HG03521 (cell line): Measurements from ENCODE around the gene STAMBPL1.
"Not testable (repeated sequence)": the region's sequence is repeated elsewhere in the genome, so short reads cannot be mapped to it uniquely, and the experiment has no call there.

Experiments used
- ATAC-seq: cut with Tn5 transposase; IDR thresholded peaks from one replicate; pipeline ENCODE4 v1.9.1; 2021; ENCODE audit warnings: mild to moderate bottlenecking, moderate library complexity; ENCODE audit not compliant: unreplicated experiment

Gene STAMBPL1

GRCh38 chr10:88854684-88855083 is 25.4 kb upstream of the STAMBPL1 start:
- no peak for ATAC-seq

DNA sequence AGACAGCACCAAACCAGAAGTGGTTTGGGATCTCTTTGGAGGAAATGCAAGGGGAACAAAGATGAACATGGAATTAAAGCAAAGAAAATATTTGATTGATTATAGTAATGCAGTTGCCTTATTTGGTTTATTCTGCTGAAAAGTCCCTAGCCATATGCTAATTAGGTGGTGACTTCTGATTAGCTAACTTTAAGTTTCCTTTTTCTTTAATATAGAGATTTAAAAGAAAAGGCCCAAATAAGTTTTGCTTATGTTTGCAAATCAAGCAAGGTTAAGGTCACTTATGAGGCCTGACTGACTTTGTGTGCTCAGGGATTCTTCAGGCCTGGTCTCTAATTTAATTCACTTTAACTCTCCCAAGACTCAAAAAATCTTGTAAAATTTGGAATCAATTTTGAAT is 22.2 kb upstream of the STAMBPL1 start:
- ATAC-seq = no peak

- no peak for ATAC-seq
These were observed 21.6 kb upstream of the STAMBPL1 start for GRCh38 chr10:88858491-88858890.

DNA sequence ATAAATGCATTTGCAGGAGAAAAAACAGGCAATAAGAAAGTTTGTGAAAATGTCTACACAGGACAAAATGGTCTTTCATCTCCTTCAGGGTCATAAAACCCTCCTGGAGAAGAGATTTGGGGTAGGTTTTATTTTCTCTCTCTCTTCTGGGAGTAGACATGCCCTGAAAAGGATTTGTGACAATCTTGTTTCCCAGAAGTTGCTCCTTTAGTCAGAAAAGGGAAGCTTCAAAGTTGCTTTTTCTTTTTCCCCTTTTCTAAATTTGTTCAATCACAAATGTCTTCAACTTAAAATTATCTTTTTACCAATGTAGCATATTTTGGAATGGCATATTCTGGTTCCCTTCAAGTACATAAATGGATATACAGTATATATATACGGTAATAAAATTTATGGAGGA is 19.0 kb upstream of the STAMBPL1 start:
- ATAC-seq = no peak

DNA sequence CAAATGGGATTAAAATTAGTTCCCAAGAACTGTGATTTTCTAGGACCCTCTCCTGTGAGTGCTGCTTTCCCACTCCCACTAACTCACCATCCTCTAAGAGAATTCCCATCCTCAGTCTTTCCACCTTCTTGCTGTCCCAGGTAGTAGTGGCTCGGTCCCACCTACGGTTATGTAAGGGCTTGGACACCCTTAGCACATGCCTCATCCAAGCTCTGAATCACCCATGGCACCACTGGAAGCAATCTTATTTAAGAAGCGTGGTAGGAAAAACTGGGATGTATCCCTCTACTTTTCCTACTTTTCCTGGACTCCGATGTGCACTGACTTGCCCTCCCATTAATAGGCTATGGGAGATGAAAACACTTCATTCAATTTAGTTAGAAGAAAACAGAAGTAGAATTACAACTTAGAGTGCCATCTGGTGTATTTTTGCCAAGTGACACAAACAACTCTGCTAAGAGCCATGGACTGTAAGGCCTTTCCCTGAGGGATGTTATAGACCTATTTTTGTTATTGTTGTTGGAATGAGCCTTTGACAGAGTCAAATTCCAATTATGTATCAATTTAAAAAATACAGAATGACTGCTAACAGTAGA is 14.7 kb upstream of the STAMBPL1 start:
- ATAC-seq = no peak

DNA sequence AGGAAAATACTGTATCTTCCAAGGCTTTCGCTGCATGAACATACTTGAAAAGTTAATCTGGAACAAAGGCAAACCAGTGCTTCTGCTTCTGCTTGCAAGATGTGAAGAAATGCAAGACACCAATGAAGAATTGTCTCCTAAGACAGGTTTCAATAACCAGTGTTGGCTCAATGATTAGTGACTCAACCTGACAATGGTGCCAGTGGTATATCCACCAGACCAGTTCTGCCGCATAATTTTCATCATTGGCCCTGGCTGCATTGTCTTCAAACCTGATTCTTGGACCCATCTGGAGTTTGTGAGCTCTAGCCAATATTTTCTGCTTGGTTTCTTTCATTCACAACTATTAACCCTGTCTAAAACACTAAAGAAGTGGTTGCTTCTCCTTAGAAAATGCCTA is 13.6 kb upstream of the STAMBPL1 start:
- no peak for ATAC-seq

GRCh38 chr10:88870089-88870488 is 10.0 kb upstream of the STAMBPL1 start:
- ATAC-seq = no peak

DNA sequence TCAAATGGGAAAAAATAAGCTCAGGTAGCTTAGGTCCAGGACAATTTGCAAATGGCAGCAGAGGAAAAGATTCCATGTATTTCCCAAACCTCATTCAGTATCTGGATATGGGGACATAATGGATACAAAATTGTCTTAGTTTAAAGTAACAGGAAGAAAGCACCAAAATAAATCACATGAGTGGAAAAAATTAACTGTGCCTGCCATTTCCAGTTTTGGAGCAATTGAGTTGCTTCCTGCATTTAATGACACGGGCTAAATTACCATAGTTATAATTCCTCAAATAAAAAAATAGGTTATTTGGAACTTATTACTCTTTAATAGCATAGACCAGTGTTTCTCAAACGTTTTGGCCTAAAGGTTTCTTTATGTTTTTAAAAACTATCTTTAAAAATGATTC is 6.3 kb upstream of the STAMBPL1 start:
- no peak for ATAC-seq

DNA sequence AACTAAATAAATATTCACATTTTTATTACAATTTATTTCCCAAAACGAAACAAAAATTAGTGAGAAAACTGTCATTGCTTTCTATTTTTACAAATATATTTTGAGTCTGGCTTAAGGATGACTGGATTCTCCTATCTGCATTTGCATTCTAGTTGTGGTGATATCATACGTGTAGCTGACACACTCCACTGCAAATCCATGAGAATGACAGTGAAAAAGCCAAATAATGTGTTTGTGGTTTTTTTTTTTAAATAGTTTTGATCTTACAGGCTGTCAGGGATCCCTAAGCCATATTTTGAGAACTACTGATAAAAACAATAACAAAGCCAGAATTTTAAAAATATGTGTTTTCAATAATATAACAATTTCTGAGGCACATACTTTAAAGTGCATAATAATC is 5.8 kb upstream of the STAMBPL1 start:
- no peak for ATAC-seq

- no peak for ATAC-seq
These were observed 5.0 kb upstream of the STAMBPL1 start for GRCh38 chr10:88875081-88875480.

DNA sequence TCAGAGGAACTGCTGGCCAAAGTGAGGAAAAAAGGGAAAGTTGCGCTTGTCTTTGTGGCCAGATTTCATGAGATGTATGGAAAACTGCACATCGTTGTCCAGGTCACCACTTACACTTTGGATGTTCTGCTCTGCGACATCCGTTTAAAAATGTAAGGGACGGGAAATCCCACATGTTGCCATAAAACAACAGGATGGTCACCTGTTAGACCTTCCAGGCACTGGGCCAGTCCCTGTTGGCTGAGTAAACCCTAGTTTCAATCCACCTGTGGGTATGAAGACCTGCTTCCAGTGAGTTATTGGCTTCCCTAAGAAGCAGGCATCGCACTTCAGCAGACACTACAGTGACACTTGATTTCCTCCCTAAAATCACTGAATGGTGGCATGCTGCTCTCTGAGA is 2.7 kb upstream of the STAMBPL1 start:
- ATAC-seq = no peak

- peak; percentile 68 for ATAC-seq
These were observed 434 bp downstream of the STAMBPL1 start for GRCh38 chr10:88880282-88881076.

- ATAC-seq = no peak
These were observed 1.3 kb downstream of the STAMBPL1 start for GRCh38 chr10:88881320-88881719.

- no peak for ATAC-seq
These were observed 2.0 kb downstream of the STAMBPL1 start for GRCh38 chr10:88881922-88882645.

- not testable (repeated sequence) for ATAC-seq
These were observed 2.8 kb downstream of the STAMBPL1 start for GRCh38 chr10:88882646-88883447.

GRCh38 chr10:88883448-88883809 is 3.4 kb downstream of the STAMBPL1 start:
- no peak for ATAC-seq

GRCh38 chr10:88886557-88886956 is 6.5 kb downstream of the STAMBPL1 start:
- no peak for ATAC-seq

- ATAC-seq = no peak
These were observed 8.9 kb downstream of the STAMBPL1 start for GRCh38 chr10:88888810-88889445.

DNA sequence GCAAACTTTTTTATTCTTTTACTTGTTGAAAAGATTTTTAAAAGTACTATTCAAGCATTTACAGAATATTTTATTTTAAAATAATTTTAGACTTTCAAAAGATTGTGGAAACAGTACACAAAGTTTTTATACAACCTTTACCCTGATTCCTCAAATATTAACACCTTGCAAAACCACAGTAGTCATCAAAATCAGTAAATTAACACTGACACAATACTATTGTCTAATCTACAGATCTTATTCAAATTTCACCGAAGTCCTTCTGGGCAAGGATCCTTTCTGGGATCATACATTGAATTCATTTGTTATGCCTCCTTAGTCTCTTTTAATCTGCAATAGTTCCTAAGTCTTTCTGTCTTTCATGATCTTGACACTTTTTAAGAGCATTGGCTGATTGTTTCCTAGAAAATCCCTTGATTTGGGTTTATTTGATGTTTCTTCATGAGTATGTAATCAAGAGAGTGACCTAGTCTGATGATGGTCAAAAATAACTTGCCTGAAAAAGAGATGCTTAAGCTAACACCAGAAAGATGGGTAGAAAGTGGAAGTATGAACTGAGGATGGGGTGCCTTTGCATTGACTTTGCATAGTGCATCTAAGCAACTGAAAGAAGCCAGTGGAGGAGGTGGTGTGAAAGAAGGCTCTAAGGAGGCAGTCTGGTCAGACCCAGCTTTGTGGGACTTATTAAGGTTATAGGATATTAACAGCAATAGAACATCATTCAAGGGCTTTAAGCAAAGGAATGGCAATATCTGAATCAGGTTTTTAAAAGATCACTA is 9.7 kb downstream of the STAMBPL1 start:
- ATAC-seq = peak; percentile 67
